Right atrium auricular region (tissue), 2 donors: ENCODE results near the gene OAF. TPM values are rescaled to one million over a fixed set of nuclear protein-coding genes. Genes with fewer than 3 reads are reported as not detected.

Experiments used
- DNase-seq: peaks from one replicate; pipeline ENCODE4 v3.0.0-alpha.2; 2019; ENCODE audit warnings: low spot score
- H3K27ac ChIP-seq, 2 donors: fragments of 200-600 bp; sonication (generic); 1 replicate in 1 of 2; 2 replicates in 1 of 2; pipeline ENCODE4 v1.5.1; 2016 to 2019
- H3K27me3 ChIP-seq, 2 donors: fragments of 200-600 bp; sonication (generic); one replicate each; pipeline versions ENCODE4 v1.5.1 to v1.6.0; 2017 to 2019
- H3K36me3 ChIP-seq: fragments of 200-600 bp; sonication (generic); one replicate; pipeline ENCODE4 v1.5.1; 2016
- H3K4me1 ChIP-seq, 2 donors: fragments of 200-600 bp; sonication (generic); one replicate each; pipeline versions ENCODE4 v1.5.1 to v1.6.0; 2017 to 2019
- H3K4me3 ChIP-seq, 2 donors: fragments of 200-600 bp; sonication (generic); 1 replicate in 1 of 2; 2 replicates in 1 of 2; pipeline ENCODE4 v1.5.1; 2017 to 2019; ENCODE audit warnings: mild to moderate bottlenecking in 1 of 2, moderate library complexity in 1 of 2
- H3K9me3 ChIP-seq, 2 donors: fragments of 200-600 bp; sonication (generic); one replicate each; pipeline ENCODE4 v1.5.1; 2019
- total RNA-seq, 2 donors: library from RNA; depleted of rRNA; stranded (reverse); fragments of >200 nt; gene quantifications; one replicate each; pipeline ENCODE4 v1.1.0, GENCODE V29; 2016
- TF ChIP-seq, protein P1 (sequence below), 2 donors: fragments of 200-600 bp; sonication (generic); IDR thresholded peaks; one replicate each; pipeline ENCODE4 v1.5.1; 2019; ENCODE audit warnings: antibody characterized with exemption in 2 of 2

OAF gene
- total RNA-seq, 2 donors from 2014 or later: 27.9 to 43.6 TPM

DNA sequence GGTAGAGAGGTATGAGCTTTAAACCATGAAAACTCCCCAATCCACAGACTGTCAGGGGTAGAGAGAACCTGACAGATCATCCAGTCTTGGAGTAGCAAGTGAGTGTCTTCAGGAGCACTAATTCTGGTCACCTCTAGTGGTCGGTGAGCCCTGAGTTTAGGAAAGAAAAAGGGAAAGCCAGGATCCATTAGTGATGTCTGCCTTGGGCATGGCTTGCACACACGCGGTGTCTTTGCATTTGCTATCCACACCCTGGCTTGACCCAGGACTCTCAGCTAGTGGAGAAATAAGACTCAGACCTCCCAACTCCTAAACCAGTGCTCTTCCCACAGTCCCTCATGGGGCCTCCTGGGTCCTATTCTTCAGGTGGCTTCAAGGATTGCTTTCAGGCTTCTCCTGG lies 48.4 kb downstream of the OAF start:
- no peak for DNase-seq
- H3K27ac ChIP-seq: no peak overlapping the region
- peaks cover 0 to 11% of the 10 kb centered on the region in 2 donors for H3K4me1 ChIP-seq
- no peaks in the 10 kb centered on the region for H3K36me3 ChIP-seq
- no peak overlapping the region for H3K4me3 ChIP-seq
- H3K27me3 ChIP-seq: no peaks in the 10 kb centered on the region
- H3K9me3 ChIP-seq: no peaks in the 10 kb centered on the region
- TF ChIP-seq, protein P1, sequence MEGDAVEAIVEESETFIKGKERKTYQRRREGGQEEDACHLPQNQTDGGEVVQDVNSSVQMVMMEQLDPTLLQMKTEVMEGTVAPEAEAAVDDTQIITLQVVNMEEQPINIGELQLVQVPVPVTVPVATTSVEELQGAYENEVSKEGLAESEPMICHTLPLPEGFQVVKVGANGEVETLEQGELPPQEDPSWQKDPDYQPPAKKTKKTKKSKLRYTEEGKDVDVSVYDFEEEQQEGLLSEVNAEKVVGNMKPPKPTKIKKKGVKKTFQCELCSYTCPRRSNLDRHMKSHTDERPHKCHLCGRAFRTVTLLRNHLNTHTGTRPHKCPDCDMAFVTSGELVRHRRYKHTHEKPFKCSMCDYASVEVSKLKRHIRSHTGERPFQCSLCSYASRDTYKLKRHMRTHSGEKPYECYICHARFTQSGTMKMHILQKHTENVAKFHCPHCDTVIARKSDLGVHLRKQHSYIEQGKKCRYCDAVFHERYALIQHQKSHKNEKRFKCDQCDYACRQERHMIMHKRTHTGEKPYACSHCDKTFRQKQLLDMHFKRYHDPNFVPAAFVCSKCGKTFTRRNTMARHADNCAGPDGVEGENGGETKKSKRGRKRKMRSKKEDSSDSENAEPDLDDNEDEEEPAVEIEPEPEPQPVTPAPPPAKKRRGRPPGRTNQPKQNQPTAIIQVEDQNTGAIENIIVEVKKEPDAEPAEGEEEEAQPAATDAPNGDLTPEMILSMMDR (IDR thresholded peaks at IDR 0.05): no peak

DNA sequence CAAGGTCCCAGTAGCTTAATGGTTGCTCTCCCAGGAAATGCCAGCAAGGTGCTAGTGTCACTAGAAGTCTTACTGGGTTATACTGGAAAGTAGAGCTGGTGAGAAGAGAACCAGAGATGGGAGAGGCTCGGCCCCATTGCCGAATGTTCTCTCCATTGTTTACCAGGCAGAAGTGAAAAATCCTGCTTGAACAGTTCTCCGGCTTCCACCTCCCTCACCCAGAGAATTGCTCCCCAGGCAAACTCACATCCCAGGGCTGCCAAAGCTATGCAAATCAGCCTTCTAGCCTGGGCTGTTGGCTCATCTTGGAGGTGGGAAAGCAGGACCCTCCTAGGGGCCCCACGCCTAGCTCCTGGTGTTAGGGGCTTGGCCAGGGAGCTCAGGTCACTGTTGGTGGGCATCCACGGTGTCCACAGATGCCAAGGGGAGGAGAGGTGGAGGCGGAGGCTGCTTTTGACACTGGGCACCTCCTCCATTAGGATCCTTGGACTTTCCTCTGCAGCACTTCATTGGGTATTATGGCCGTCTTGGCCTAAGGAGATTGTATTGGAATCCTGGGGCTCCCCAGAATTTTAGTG lies 49.2 kb downstream of the OAF start:
- H3K4me3 ChIP-seq: no peak overlapping the region
- H3K36me3 ChIP-seq: no peaks in the 10 kb centered on the region
- no peaks in the 10 kb centered on the region for H3K9me3 ChIP-seq
- DNase-seq: no peak
- TF ChIP-seq, protein P1 (IDR thresholded peaks at IDR 0.05): no peak
- peaks cover 0 to 9% of the 10 kb centered on the region in 2 donors for H3K4me1 ChIP-seq
- H3K27ac ChIP-seq: no peak overlapping the region
- no peaks in the 10 kb centered on the region for H3K27me3 ChIP-seq

DNA sequence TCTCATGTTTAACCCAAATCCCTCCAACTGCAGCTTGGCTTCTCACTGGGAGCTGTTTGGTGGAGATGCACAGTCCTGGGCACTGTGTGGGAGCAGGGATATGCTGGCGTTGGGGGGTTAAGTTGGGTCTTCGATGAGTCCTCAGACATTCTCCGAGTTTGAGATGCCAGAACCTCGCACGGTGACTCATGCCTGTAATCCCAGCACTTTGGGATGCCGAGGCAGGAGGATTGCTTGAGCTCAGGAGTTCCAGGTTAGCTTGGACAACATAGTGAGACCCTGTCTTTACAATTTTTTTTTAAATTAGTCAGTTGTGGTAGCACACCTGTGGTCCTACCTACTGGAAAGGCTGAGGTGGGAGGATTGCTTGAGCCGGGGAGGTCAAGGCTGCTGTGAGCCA lies 49.8 kb downstream of the OAF start:
- Histone ChIP-seq H3K9me3 (no peaks in the 10 kb centered on the region), H3K4me1 (peaks cover 0 to 3% of the 10 kb centered on the region in 2 donors), H3K36me3 (no peaks in the 10 kb centered on the region), H3K27me3 (no peaks in the 10 kb centered on the region), H3K4me3 (no peak overlapping the region), H3K27ac (no peak overlapping the region)
- DNase-seq: no peak
- TF ChIP-seq, protein P1 (IDR thresholded peaks at IDR 0.05): no peak

DNA sequence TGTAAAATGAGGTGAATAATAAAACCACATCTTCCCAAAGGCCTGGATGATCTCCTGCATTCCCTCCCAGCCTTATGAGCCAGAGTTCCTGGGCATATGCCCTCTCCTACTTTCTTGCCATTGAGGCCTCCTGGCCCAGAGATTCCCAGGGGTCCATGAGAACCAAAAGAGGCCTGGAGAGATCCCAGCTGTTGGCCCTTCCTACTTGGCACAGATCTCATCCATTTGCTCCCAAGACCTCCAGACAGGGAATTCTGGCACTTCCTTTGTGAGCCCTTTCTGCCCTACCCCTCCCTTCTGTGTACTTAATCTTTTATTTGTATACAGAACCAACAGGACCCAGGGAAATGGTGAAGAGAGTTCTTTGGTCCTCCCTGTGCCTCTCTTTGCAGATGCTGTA lies 50.5 kb downstream of the OAF start:
- no peaks in the 10 kb centered on the region for H3K9me3 ChIP-seq
- no peaks in the 10 kb centered on the region for H3K27me3 ChIP-seq
- no peak overlapping the region for H3K4me3 ChIP-seq
- no peaks in the 10 kb centered on the region for H3K4me1 ChIP-seq
- no peak overlapping the region for H3K27ac ChIP-seq
- no peak for DNase-seq
- TF ChIP-seq, protein P1 (IDR thresholded peaks at IDR 0.05): no peak
- H3K36me3 ChIP-seq: no peaks in the 10 kb centered on the region

DNA sequence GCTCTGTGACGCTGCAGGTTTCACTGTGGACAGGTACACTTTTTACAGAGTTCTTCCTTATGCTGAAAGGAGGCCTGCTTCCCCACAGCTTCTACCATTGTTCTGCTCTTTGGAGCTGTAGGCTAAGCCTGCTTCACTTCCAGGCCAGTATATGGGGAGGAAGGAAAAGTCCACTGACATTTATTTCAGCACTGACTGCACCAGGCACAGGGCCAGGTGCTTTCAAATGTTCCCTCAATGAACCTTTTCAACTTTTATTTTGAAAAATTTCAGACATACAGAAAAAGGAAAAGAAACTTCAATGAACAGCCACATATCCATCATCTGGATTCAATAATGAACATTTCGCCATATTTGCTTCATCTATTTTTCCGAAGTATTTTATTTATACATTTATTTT lies 51.1 kb downstream of the OAF start:
- Histone ChIP-seq H3K9me3 (no peaks in the 10 kb centered on the region), H3K4me3 (no peak overlapping the region), H3K27me3 (no peaks in the 10 kb centered on the region), H3K36me3 (no peaks in the 10 kb centered on the region), H3K27ac (no peak overlapping the region), H3K4me1 (no peaks in the 10 kb centered on the region)
- DNase-seq: no peak
- TF ChIP-seq, protein P1 (IDR thresholded peaks at IDR 0.05): no peak

DNA sequence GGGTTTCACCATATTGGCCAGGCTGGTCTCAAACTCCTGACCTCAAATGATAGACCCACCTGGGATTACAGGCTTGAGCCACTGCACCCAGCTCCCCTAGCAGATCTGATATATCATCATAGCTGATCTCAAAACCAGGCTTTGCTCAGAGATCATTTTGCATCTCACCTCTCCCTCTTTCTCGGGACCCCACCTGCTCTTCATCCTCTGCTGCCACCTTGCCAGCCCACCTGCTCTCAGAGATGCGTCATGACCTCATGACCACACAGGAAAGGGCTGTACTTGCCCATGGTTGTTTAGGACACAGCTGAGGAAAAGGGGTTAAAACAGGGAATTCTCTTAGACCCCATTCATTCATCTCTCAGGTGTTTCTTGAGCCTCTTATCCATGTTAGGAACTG lies 56.5 kb downstream of the OAF start:
- Histone ChIP-seq H3K27me3 (no peaks in the 10 kb centered on the region), H3K9me3 (no peaks in the 10 kb centered on the region), H3K36me3 (no peaks in the 10 kb centered on the region), H3K4me1 (no peaks in the 10 kb centered on the region), H3K27ac (no peak overlapping the region), H3K4me3 (no peak overlapping the region)
- TF ChIP-seq, protein P1 (IDR thresholded peaks at IDR 0.05): no peak
- DNase-seq: no peak
